Measurements from ENCODE around the gene MRGPRE. TPM values are rescaled to one million over a fixed set of nuclear protein-coding genes. Genes with fewer than 3 reads are reported as not detected.

Gene MRGPRE
- total and polyA plus RNA-seq, 2 donors (not counting 1 experiment from before 2014, with no cell fraction given): not detected

- Mint-ChIP-seq H3K27me3 (peaks cover 9% of the 10 kb centered on the region), H3K4me3 (no peak overlapping the region), H3K27ac (no peak overlapping the region), H3K9me3 (ENCODE audit: insufficient read depth) (no peaks in the 10 kb centered on the region), H3K4me1 (no peaks in the 10 kb centered on the region)
- Histone ChIP-seq H3K79me2 (ENCODE audit: control insufficient read depth, insufficient read depth, low read length) (no peaks in the 10 kb centered on the region), H2AFZ (ENCODE audit: insufficient read depth, low read depth, low read length, poor library complexity, severe bottlenecking) (no peak overlapping the region), H3K36me3 (replicated peaks in 1 of 2; ENCODE audit: control extremely low read depth in 1 of 2, control insufficient read depth in 1 of 2, extremely low read depth in 1 of 2, insufficient read depth in 2 of 2, low read length in 1 of 2) (no peaks in the 10 kb centered on the region), H3K9ac (ENCODE audit: low read length) (no peak overlapping the region), H3K4me2 (replicated peaks; ENCODE audit: low read depth, low read length, poor library complexity, severe bottlenecking) (no peak overlapping the region), H4K20me1 (ENCODE audit: control insufficient read depth, insufficient read depth, low read length, poor library complexity, severe bottlenecking) (no peaks in the 10 kb centered on the region), H3K27ac (ENCODE audit: low read length in 2 of 2) (no peak overlapping the region), H3K27me3 (replicated peaks in 1 of 4; ENCODE audit: control extremely low read depth in 1 of 4, control insufficient read depth in 3 of 4, insufficient read depth in 4 of 4, low read length in 3 of 4) (peaks cover 0 to 14% (median 4%) of the 10 kb centered on the region in 4 experiments), H3K9me3 (ENCODE audit: control extremely low read depth in 1 of 3, control insufficient read depth in 2 of 3, insufficient read depth in 1 of 3, low read length in 2 of 3) (peaks cover 1 to 15% (median 3%) of the 10 kb centered on the region in 3 donors), H3K4me3 (ENCODE audit: control extremely low read depth in 1 of 5, extremely low read depth in 1 of 5, insufficient read depth in 1 of 5, low read depth in 2 of 5, low read length in 4 of 5) (no peak overlapping the region), H3K4me1 (ENCODE audit: control insufficient read depth in 2 of 2, insufficient read depth in 2 of 2, low read length in 2 of 2) (no peaks in the 10 kb centered on the region)
- TF ChIP-seq CTCF (IDR thresholded peaks at IDR 0.05): no peak
- no peak for TF ChIP-seq EZH2 (IDR thresholded peaks at IDR 0.05; ENCODE audit: borderline replicate concordance, insufficient read depth, low read depth, low read length, poor library complexity, severe bottlenecking)
- WGBS (ENCODE audit: insufficient coverage): 93% methylated on average over 8 of the region's 8 CpGs
- DNase-seq (no peak), ATAC-seq (ENCODE audit: low read depth) (no peak)
- POLR2A ChIA-PET: no interaction called here
- CTCF ChIA-PET: no interaction called here
- intact Hi-C loops (cut with micrococcal nuclease): no loop called here
These were observed 25.9 kb downstream of the MRGPRE start for GRCh38 chr11:3206156-3206921.

All from B cell (primary cell).